GM08714 (cell line): ENCODE data around the gene ZNF711.
"Not testable (repeated sequence)": the region's sequence is repeated elsewhere in the genome, so short reads cannot be mapped to it uniquely, and the experiment has no call there.

Source experiments
- H3K4me3 ChIP-seq: fragments of 200-500 bp; sonication (Bioruptor generic); 2 replicates; pipeline ENCODE4 v1.5.1; 2014; ENCODE audit warnings: mild to moderate bottlenecking, low read length, inconsistent platforms
- ZNF274 ChIP-seq: IDR thresholded peaks from 2 replicates; pipeline ENCODE4 v1.6.1; 2012; ENCODE audit warnings: mild to moderate bottlenecking, low read depth, low read length

The ZNF711 gene

GRCh38 chrX:85243761-85244449, at the start of gene ZNF711, which contains the start of gene SATL1:
ZNF711 (plus strand) TSS chrX:85243991; CDS start chrX:85247573, 3,582 bp downstream.
SATL1 (minus strand) TSS chrX:85243779; CDS start chrX:85108968, 134,811 bp downstream.
- TF ChIP-seq ZNF274, result no peak
- H3K4me3 ChIP-seq, result peak within 1 kb of the TSS; percentile 82

DNA sequence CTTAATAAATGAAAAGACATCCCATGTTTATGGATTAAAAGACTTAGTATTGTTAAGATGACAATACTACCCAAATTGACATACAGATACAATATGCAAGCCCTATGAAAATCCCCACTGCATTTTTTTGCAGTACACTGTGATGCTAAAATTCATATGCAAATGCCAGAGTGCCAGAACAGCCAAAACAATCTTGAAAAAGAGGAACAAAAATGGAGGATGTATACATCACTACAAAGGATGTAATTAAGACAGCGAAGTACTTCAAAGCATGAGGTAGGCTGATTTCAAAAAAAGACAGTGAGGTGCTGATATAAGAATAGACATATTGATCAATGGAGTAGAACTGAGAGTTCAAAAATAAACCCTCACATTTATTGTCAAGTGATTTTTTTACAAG, 47.5 kb upstream of the ZNF711 start:
- H3K4me3 ChIP-seq, result no peak overlapping the region
- TF ChIP-seq ZNF274, result no peak

- TF ChIP-seq ZNF274, result no peak
- no peak overlapping the region for H3K4me3 ChIP-seq
Measured at GRCh38 chrX:85203461-85203970, 40.3 kb upstream of the ZNF711 start.

DNA sequence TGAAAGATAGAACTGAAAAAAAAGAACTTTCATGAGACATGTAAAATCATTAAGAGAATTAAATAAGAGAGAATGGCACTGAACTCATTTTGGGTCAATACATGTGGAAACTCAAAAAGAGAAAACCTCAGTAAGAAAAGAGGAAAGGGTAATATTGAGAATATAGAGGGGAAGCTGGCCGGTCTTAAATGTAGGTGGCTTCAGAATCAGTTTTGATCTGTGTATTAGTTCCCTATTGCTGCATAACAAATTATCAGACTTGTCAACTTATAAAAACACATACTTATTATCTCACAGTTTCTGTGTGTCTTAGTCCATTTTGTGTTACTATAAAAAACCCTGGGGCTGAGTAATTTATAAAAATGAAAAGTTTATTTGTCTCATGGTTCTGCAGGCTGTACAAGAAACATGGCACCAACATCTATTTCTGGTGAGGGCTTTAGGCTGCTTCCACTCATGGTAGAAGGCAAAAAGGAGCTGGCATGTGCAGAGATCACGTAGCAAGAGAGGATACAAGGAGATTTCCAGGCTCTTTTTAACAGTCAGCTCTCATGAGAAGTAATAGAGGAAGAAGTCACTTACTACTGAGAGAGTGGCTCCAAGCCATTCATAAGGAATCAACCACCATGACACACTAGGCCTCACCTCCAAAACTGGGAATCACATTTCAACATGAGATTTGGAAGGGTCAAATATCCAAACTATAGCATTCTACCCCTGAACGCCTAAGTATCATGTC, 29.8 kb upstream of the ZNF711 start:
- no peak for TF ChIP-seq ZNF274
- no peak overlapping the region for H3K4me3 ChIP-seq

DNA sequence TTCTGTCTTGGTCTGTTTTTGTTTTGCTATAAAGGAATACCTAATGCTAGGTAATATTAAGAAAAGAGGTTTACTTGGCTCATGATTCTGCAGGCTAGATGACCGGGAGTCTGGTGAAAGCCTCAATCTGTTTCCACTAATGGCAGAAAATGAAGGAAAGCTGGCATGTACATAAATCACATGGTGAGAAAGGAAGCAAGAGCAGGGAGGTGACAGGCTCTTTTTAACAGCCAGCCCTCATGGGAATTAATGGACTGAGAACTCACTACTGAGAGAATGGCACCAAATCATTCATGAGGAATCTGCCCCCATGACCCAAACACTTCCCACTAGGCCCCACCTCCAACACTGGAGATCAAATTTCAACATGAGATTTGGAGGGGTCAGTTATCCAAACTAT, 27.8 kb upstream of the ZNF711 start:
- TF ChIP-seq ZNF274, result no peak
- H3K4me3 ChIP-seq, result no peak overlapping the region

- no peak overlapping the region for H3K4me3 ChIP-seq
- TF ChIP-seq ZNF274, result no peak
Measured at GRCh38 chrX:85221361-85221760, 22.4 kb upstream of the ZNF711 start.

DNA sequence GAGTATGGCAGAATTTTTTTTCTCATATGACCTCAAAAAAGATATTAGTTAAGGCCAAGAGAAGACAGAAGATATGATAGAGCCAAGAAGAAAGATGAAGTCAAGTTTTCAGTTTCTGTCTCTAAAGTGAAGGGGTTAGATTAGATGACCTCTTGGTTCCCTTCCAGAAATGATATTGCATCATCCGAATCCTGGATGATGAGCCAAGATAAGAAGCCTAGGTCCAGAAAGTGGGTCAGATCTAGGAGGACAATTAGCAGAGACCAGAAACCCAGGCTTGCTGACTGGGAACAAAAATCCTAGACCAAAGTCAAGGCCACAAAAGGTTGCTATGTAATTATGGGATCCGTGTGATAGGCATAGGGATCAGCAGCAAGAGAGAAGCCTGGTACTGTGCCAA, 20.4 kb upstream of the ZNF711 start:
- H3K4me3 ChIP-seq, result no peak overlapping the region
- no peak for TF ChIP-seq ZNF274

DNA sequence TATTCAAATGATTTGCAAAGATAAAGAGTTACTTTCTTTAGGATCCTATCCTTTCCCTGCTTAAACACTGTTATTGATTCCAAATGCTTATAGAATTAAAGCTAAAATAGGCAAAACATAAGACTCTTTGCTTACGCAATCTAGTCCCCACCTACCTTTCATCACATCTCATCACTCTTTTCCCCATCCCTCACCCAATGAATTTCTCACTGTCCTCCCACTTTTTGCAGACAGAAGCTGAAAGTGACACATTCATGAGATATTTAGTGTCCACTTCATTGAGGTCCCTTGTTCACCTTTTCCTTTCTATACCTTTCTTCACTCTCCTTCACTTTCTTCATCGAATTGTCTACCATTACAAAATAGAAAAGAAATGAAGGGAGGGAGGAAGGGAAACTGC, 636 bp upstream of the ZNF711 start:
- TF ChIP-seq ZNF274, result no peak
- peak overlapping the region; percentile 10; the same call in 1 of the 2 replicates for H3K4me3 ChIP-seq

- no peak for TF ChIP-seq ZNF274
- H3K4me3 ChIP-seq, result peak overlapping the region; percentile 82
Measured at GRCh38 chrX:85244450-85245211, 840 bp downstream of the ZNF711 start.

DNA sequence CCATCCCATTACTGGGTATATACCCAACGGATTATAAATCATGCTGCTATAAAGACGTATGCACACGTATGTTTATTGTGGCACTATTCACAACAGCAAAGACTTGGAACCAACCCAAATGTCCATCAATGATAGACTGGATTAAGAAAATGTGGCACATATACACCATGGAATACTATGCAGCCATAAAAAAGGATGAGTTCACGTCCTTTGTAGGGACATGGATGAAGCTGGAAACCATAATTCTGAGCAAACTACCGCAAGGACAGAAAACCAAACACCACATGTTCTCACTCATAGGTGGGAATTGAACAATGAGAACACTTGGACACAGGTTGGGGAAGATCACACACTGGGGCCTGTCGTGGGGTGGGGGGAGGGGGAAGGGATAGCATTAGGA, 41.5 kb downstream of the ZNF711 start:
- H3K4me3 ChIP-seq, result not testable (repeated sequence)

DNA sequence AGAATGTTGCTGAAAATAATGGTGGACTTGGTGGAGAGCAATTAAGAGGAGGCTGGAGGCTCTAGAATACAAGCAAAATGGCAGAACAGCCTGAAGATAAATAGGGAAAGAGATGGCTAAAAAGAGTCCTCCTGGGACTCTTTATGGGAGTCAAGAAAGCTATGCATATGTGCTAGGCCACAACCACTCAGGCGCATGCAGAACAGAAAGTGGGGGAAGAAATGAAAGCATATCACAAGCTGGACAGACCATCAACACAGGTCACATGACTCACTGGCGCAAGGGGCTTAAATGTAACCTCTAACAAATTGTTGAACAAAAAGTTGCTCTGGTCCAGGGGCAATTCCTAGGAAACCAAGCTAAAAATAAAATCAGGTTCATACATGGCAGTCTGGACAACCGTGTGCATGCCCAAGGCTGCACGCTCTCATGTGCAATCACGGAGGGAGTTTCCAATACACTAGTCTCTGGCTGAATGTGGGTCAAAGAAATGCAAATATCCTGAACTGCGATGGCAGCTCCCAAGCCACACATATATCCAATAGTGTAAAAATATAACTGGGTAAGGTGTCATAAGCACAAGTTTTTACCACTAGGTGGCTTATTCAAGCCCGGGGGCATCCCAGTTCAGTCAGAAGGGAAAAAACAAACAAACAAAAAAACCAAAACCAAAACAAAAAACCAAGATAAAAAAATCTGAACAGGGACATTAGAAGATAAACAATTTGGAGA, 45.4 kb downstream of the ZNF711 start:
- no peak overlapping the region for H3K4me3 ChIP-seq
- TF ChIP-seq ZNF274, result no peak

GRCh38 chrX:85303544-85303943, 59.8 kb downstream of the ZNF711 start:
- no peak for TF ChIP-seq ZNF274

GRCh38 chrX:85309717-85310116, 65.9 kb downstream of the ZNF711 start:
- TF ChIP-seq ZNF274, result no peak
- no peak overlapping the region for H3K4me3 ChIP-seq

More at GRCh38 chrX:85303544-85303943, 59.8 kb downstream of the ZNF711 start:
- H3K4me3 ChIP-seq, result no peak overlapping the region

DNA sequence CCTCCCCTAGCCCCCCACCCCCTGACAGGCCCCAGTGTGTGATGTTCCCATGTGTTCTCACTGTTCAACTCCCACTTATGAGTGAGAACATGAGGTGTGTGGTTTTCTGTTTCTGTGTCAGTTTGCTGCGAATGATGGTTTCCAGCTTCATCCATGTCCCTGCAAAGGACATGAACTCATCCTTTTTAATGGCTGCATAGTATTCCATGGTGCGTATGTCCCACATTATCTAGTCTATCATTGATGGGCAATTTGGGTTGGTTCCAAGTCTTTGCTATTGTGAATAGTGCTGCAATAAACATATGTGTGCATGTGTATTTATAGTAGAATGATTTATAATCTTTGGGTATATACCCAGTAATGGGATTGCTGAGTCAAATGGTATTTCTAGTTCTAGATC, 67.6 kb downstream of the ZNF711 start:
- H3K4me3 ChIP-seq, result not testable (repeated sequence)
